Central memory CD4-positive, alpha-beta T cell (primary cell): ENCODE results near the gene ZNF532.
"Not testable (repeated sequence)": the region's sequence is repeated elsewhere in the genome, so short reads cannot be mapped to it uniquely, and the experiment has no call there.

Source experiments
- DNase-seq: peaks from one replicate; pipeline ENCODE4 v3.0.0; 2022

Gene ZNF532

DNA sequence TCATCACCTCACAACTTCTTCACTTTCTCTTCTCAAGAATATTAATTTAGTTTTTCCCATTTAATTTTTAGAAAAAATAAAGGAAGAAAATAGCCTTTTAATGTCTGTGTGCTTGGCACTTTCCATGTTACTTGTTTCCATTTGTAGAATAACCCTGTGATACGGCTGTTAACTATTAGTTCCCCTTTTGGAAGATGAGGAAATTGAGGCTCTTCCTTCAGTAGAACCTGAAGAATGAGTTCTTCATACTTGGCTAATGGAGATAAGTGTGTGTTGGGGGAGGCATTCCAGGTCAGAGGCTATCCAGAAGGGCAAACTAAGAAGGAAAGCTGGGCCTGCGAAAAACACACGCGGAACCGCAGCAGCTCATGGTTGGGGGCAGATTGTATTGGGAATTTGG lies 38.3 kb downstream of the ZNF532 start:
- no peak for DNase-seq

- no peak for DNase-seq
Measured at GRCh38 chr18:58903533-58903932, 38.9 kb downstream of the ZNF532 start.

DNA sequence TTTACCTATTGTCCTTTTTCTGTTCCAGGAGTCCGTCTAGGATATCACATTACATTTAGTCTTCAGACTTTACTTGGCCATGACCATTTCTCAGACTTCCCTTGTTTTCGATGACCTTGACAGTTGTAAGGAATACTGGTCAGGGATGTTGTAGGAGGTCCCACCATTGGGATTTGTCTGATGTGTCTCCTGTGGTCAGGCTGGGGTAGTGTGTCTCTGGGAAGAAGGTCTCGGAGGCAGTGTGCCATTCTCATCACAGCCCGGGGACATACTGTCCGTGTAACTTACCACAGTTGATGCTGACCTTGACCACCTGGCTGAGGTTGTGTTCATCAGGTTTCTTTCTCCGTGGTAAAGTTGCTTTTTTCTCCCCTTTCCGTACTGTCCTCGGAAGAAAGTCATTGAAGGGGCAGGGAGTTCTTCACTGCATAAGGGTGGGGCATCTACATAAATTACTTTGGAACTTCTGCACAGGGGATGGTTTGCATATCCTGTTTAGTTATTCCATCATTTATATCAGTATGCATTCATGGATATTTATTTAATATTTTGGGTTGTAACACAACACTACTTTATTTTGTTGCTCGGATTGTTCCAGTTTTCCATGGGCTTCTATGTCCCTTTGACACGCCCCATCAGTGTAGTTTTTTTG lies 41.2 kb downstream of the ZNF532 start:
- DNase-seq, result no peak

- no peak for DNase-seq
Measured at GRCh38 chr18:58908006-58908405, 43.3 kb downstream of the ZNF532 start.

DNA sequence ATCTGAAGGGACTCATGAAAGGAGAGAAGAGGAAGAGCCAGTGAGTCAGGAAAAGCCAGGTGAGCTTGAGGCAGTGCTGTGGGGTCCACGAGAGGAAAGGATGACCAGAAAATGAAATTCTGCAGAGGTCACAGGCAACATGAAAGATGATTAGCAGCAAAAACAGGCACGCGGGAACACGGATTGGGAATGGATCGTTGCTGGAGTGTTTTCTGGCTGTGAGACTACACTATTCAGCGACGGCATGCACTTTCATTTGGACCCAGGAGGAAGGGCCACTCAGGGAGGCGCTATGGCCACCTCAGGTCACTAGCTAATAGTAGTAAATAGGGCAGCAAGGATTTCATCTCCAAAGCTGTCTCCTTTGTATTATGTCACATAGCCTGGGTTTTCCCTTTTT lies 44.8 kb downstream of the ZNF532 start:
- DNase-seq, result no peak

GRCh38 chr18:58911241-58911640 lies 46.6 kb downstream of the ZNF532 start:
- DNase-seq, result no peak

GRCh38 chr18:58911766-58912165 lies 47.1 kb downstream of the ZNF532 start:
- DNase-seq, result no peak

GRCh38 chr18:58915006-58915799 lies 50.5 kb downstream of the ZNF532 start:
- no peak for DNase-seq

GRCh38 chr18:58915995-58916394 lies 51.3 kb downstream of the ZNF532 start:
- no peak for DNase-seq

- not testable (repeated sequence) for DNase-seq
Measured at GRCh38 chr18:58919934-58920333, 55.3 kb downstream of the ZNF532 start.

- no peak for DNase-seq
Measured at GRCh38 chr18:58922995-58923394, 58.3 kb downstream of the ZNF532 start.

GRCh38 chr18:58924473-58924872 lies 59.8 kb downstream of the ZNF532 start:
- no peak for DNase-seq

GRCh38 chr18:58927659-58928058 lies 63.0 kb downstream of the ZNF532 start:
- no peak for DNase-seq

- no peak for DNase-seq
Measured at GRCh38 chr18:58928386-58928785, 63.7 kb downstream of the ZNF532 start.

DNA sequence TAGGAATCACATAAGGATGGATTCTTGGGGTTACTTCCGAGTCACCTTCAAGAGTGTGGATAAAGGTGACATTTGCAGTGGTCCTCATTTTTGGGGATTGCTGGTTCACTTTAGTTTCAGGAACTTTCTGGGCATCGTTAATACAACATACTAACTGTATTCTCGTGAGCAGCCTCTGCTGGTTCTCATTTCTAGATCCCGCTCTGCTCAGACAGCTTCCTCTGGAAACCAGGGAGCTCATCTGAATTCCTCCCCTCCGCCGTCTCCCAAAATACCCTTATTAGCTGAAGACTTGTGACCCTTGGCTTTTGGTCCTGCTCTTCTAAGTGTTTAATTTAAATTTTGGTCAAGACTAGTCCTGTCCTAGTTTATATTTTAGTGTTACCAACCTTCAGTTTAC lies 64.5 kb downstream of the ZNF532 start:
- DNase-seq, result no peak

GRCh38 chr18:58934356-58934755 lies 69.7 kb downstream of the ZNF532 start:
- DNase-seq, result no peak

GRCh38 chr18:58934933-58935577 lies 70.4 kb downstream of the ZNF532 start:
- DNase-seq, result no peak

- DNase-seq, result no peak
Measured at GRCh38 chr18:58937071-58937886, 72.6 kb downstream of the ZNF532 start.

DNA sequence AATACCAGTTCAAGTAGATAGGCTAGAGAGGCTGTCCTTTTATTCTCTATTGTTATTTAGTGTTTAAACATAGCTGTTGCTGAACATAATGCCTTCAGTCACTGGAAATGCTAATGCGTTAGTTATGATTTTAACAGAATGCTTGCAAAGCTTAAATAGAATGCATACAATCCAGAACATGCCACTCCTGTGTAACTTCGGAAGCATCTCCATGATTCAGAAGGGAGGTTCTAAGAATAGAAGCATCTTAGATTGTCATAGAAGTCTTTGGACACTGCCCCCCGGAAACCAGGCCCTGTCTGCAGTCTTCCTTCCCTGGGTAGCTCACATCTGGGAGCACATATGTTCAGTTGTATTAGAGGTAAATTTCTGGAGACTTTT lies 73.2 kb downstream of the ZNF532 start:
- no peak for DNase-seq

- no peak for DNase-seq
Measured at GRCh38 chr18:58941426-58942099, 76.9 kb downstream of the ZNF532 start.

DNA sequence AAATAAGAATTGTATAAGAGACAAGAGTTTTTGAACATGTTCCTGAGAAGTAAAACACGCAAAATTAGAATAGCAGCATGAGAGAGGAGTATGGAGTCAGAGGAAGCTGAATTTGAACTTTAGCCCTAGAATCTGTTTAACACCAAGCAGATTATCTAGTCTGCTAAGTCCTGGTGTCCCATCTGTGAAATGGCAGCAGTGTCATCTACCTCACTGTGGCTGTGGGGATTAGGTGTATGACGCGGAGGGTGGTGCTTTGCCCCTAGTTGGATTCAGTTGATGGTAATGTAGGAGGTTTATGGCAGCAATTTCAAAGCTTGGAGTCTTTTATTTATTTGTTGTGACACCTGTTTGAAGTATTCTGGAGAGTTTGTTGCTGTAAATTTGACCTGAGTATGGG lies 79.2 kb downstream of the ZNF532 start:
- DNase-seq, result no peak

- no peak for DNase-seq
Measured at GRCh38 chr18:58947136-58947732, 82.6 kb downstream of the ZNF532 start.
